HG03095 (cell line): ENCODE data around the gene SLIT3.

Experiments used
- ATAC-seq: cut with Tn5 transposase; IDR thresholded peaks from one replicate; pipeline ENCODE4 v1.9.1; 2021; ENCODE audit warnings: moderate library complexity; ENCODE audit not compliant: unreplicated experiment

The SLIT3 gene

GRCh38 chr5:168847511-168848073, 453.3 kb downstream of the SLIT3 start:
- ATAC-seq = no peak

- ATAC-seq = no peak
Measured at GRCh38 chr5:168844922-168845296, 456.0 kb downstream of the SLIT3 start.

- no peak for ATAC-seq
Measured at GRCh38 chr5:168844016-168844921, 456.7 kb downstream of the SLIT3 start.

GRCh38 chr5:168843277-168844015, 457.5 kb downstream of the SLIT3 start:
- ATAC-seq = no peak

- no peak for ATAC-seq
Measured at GRCh38 chr5:168842571-168843205, 458.3 kb downstream of the SLIT3 start.

- no peak for ATAC-seq
Measured at GRCh38 chr5:168837852-168838251, 463.1 kb downstream of the SLIT3 start.

- no peak for ATAC-seq
Measured at GRCh38 chr5:168836603-168837231, 464.2 kb downstream of the SLIT3 start.

- ATAC-seq = no peak
Measured at GRCh38 chr5:168833936-168834335, 467.0 kb downstream of the SLIT3 start.

GRCh38 chr5:168833383-168833782, 467.6 kb downstream of the SLIT3 start:
- no peak for ATAC-seq

GRCh38 chr5:168832308-168832707, 468.6 kb downstream of the SLIT3 start:
- ATAC-seq = no peak

- ATAC-seq = no peak
Measured at GRCh38 chr5:168831383-168831782, 469.6 kb downstream of the SLIT3 start.

GRCh38 chr5:168830833-168831232, 470.1 kb downstream of the SLIT3 start:
- no peak for ATAC-seq

- no peak for ATAC-seq
Measured at GRCh38 chr5:168829922-168830417, 471.0 kb downstream of the SLIT3 start.

- ATAC-seq = no peak
Measured at GRCh38 chr5:168829044-168829443, 471.9 kb downstream of the SLIT3 start.

GRCh38 chr5:168827636-168828035, 473.3 kb downstream of the SLIT3 start:
- ATAC-seq = no peak

GRCh38 chr5:168826246-168826725, 474.7 kb downstream of the SLIT3 start:
- ATAC-seq = no peak

- no peak for ATAC-seq
Measured at GRCh38 chr5:168822745-168823281, 478.1 kb downstream of the SLIT3 start.

GRCh38 chr5:168822248-168822744, 478.6 kb downstream of the SLIT3 start:
- ATAC-seq = no peak

GRCh38 chr5:168820874-168821273, 480.1 kb downstream of the SLIT3 start:
- ATAC-seq = no peak

- no peak for ATAC-seq
Measured at GRCh38 chr5:168819004-168819621, 481.8 kb downstream of the SLIT3 start.
